Measurements from ENCODE around the gene FLT4.

GRCh38 chr5:180593446-180594206 is 55.8 kb downstream of the FLT4 start:
- TF ChIP-seq EZH2 (IDR thresholded peaks at IDR 0.05) (no peak), POLR2AphosphoS5 (IDR thresholded peaks at IDR 0.05; ENCODE audit: borderline replicate concordance, low read depth, low read length) (no peak), FOXP2 (optimal IDR thresholded peaks at IDR 0.05; ENCODE audit: control extremely low read depth, extremely low read length, insufficient read depth) (no peak)

Data from SK-N-MC (cell line).